Measurements from ENCODE around the gene PARD3. TPM values are rescaled to one million over a fixed set of nuclear protein-coding genes. Genes with fewer than 3 reads are reported as not detected.

The PARD3 gene
- total RNA-seq, 1 donor from 2014 or later = 0.11 TPM

DNA sequence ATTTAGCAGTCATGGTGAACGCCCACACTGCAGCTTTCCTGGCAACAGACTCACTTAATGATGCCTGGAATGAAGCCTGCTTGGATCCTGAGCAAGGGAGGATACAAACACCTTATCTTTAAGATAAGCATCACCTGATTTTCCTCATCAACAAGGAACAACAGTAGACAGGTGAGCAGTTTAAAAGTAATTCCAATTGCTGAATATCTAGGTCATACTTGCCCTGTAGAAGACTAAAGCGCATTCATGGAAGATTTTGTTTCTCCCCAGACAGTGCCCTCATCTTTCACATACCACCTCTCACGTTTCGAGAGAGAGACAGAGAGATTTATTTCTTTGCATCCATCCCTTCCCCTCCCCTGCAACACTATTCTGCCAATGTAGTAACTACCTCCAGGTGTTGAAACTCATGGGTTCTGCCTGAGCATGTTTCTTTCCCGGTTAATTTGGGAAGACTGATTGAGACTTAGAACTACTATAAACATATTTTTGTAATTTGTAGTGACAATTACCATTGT, 660.7 kb downstream of the PARD3 start:
- ChIA-PET POLR2A (no interaction called here), CTCF (no interaction called here)
- intact Hi-C loops (cut with micrococcal nuclease) = no loop called here
- no peaks in the 10 kb centered on the region for H3K27me3 Mint-ChIP-seq
- H3K9me3 Mint-ChIP-seq = no peaks in the 10 kb centered on the region
- no peak overlapping the region for H3K4me3 Mint-ChIP-seq
- H3K27ac Mint-ChIP-seq = no peak overlapping the region
- ATAC-seq (ENCODE audit: low read depth) (no peak), DNase-seq (no peak)
- TF ChIP-seq, protein P1, sequence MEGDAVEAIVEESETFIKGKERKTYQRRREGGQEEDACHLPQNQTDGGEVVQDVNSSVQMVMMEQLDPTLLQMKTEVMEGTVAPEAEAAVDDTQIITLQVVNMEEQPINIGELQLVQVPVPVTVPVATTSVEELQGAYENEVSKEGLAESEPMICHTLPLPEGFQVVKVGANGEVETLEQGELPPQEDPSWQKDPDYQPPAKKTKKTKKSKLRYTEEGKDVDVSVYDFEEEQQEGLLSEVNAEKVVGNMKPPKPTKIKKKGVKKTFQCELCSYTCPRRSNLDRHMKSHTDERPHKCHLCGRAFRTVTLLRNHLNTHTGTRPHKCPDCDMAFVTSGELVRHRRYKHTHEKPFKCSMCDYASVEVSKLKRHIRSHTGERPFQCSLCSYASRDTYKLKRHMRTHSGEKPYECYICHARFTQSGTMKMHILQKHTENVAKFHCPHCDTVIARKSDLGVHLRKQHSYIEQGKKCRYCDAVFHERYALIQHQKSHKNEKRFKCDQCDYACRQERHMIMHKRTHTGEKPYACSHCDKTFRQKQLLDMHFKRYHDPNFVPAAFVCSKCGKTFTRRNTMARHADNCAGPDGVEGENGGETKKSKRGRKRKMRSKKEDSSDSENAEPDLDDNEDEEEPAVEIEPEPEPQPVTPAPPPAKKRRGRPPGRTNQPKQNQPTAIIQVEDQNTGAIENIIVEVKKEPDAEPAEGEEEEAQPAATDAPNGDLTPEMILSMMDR (IDR thresholded peaks at IDR 0.05) = no peak
- H3K36me3 Mint-ChIP-seq (ENCODE audit: low read depth) = no peaks in the 10 kb centered on the region
- no peaks in the 10 kb centered on the region for H3K4me1 Mint-ChIP-seq

DNA sequence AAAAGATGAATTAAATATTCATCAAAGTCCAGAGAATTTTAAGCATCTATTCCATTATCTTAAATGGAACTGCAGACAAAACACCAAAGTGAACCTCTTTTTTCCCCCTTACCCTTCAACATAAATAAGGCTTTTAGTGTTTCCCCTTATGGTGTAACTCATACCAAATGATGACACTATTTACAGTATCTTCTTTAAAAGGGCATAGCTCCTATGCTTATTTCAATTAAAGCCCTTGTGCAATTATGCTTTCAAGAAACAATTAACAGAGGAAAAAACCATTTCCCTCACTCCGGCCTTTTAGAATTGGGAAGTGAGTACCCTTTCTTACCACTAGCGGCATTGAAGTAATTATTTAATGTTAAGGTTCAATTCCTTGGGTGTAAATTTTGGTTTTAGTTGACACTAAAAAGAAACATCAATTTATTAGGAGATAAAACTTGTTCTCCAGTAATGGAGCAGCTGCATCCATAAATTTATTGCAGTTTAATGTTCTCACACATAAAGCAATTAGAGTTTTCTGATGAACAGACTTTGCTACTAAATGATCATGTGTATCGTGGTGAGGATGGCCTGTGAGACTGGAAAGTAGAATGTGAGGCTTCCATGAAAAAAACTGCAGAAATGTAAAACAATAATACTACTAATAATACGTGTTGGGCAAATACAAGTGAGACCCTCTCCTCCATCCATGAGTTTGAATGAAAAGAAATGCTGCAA, 661.3 kb downstream of the PARD3 start:
- DNase-seq (no peak), ATAC-seq (ENCODE audit: low read depth) (no peak)
- Mint-ChIP-seq H3K9me3 (no peaks in the 10 kb centered on the region), H3K4me1 (no peaks in the 10 kb centered on the region), H3K27ac (no peak overlapping the region), H3K36me3 (ENCODE audit: low read depth) (no peaks in the 10 kb centered on the region), H3K4me3 (no peak overlapping the region), H3K27me3 (no peaks in the 10 kb centered on the region)
- intact Hi-C loops (cut with micrococcal nuclease) = no loop called here
- ChIA-PET CTCF (no interaction called here), POLR2A (no interaction called here)
- TF ChIP-seq, protein P1 (IDR thresholded peaks at IDR 0.05) = no peak

DNA sequence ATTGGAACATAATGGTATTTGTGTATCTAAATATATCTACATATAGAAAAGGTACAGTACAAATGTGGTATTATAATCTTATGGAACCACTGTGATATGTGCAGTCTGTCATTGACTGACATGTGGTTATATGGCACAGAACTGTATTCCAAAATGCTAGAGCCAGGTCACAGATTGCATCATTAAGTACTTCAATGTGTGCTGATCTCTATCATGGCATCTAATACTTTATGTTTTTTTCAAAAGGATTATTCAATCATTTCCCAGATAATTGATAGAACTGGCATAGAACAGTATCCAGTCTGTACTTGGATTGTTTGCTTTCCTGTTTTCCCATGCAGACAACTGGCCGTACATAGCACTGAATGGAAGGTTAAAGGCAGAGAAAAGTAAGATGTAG, 662.7 kb downstream of the PARD3 start:
- Mint-ChIP-seq H3K27me3 (no peaks in the 10 kb centered on the region), H3K36me3 (ENCODE audit: low read depth) (no peaks in the 10 kb centered on the region), H3K9me3 (no peaks in the 10 kb centered on the region), H3K27ac (no peak overlapping the region), H3K4me3 (no peak overlapping the region), H3K4me1 (no peaks in the 10 kb centered on the region)
- CTCF ChIA-PET = no interaction called here
- POLR2A ChIA-PET = no interaction called here
- ATAC-seq (ENCODE audit: low read depth) (no peak), DNase-seq (no peak)
- intact Hi-C loops (cut with micrococcal nuclease) = no loop called here
- TF ChIP-seq, protein P1 (IDR thresholded peaks at IDR 0.05) = no peak

DNA sequence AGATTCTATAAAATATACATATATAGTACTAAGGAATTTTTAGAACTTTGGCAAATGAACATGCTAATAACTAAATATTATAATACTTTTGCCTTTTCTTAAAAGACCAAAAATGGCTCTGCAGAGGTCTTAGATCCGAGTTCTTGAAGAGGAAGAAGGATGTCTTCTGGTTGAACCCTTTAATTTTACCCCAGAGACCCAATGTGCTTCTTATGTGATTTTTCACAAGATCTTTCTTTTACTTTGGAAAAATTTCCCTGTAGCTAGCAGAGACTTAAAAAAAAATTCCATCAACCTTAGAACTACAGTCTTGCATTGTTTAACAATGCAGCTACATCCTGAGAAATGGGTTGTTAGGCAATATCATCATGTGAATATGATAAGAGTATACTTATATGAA, 663.2 kb downstream of the PARD3 start:
- no peaks in the 10 kb centered on the region for H3K9me3 Mint-ChIP-seq
- intact Hi-C loops (cut with micrococcal nuclease) = no loop called here

DNA sequence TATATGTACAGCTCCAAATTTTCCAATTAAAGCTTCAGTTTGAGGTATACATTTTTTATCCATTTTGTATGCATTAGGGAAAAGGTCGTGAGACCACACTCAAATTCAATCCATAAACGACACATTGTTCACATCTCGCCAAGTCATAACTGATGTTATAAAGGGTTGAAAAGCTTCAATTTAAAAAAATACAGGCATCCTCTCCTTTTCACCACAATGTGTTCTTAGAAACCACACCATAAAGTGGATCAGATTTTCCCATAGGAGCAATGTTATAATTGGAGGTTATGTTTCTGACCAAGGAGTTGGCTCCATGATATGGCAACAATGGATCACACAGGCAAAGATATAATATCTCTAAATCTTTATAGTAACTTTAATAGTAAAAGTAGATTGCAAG, 663.6 kb downstream of the PARD3 start:
- H3K27ac Mint-ChIP-seq = no peak overlapping the region
- no peaks in the 10 kb centered on the region for H3K4me1 Mint-ChIP-seq
- TF ChIP-seq, protein P1 (IDR thresholded peaks at IDR 0.05) = no peak
- no peaks in the 10 kb centered on the region for H3K27me3 Mint-ChIP-seq
- no peaks in the 10 kb centered on the region for H3K9me3 Mint-ChIP-seq
- intact Hi-C loops (cut with micrococcal nuclease) = no loop called here
- DNase-seq (no peak), ATAC-seq (ENCODE audit: low read depth) (no peak)
- ChIA-PET POLR2A (no interaction called here), CTCF (no interaction called here)
- H3K4me3 Mint-ChIP-seq = no peak overlapping the region
- no peaks in the 10 kb centered on the region for H3K36me3 Mint-ChIP-seq (ENCODE audit: low read depth)

More for the DNA sequence above, 663.2 kb downstream of the PARD3 start:
- ChIA-PET CTCF (no interaction called here), POLR2A (no interaction called here)
- Mint-ChIP-seq H3K36me3 (ENCODE audit: low read depth) (no peaks in the 10 kb centered on the region), H3K27ac (no peak overlapping the region), H3K27me3 (no peaks in the 10 kb centered on the region), H3K4me1 (no peaks in the 10 kb centered on the region), H3K4me3 (no peak overlapping the region)
- DNase-seq (no peak), ATAC-seq (ENCODE audit: low read depth) (no peak)
- TF ChIP-seq, protein P1 (IDR thresholded peaks at IDR 0.05) = no peak

All from activated B cell treated with CpG ODN at 0.5 μM for 24 hours (primary cell).